Measurements from ENCODE around the gene ZNF432. TPM values are rescaled to one million over a fixed set of nuclear protein-coding genes. Genes with fewer than 3 reads are reported as not detected.
"Not testable (repeated sequence)": the region's sequence is repeated elsewhere in the genome, so short reads cannot be mapped to it uniquely, and the experiment has no call there.

The ZNF432 gene
- total RNA-seq: 10 to 100 TPM in 2 of 4 donors, 1 to 10 TPM in 2; 8.0 to 16.1 (median 10.1) TPM

DNA sequence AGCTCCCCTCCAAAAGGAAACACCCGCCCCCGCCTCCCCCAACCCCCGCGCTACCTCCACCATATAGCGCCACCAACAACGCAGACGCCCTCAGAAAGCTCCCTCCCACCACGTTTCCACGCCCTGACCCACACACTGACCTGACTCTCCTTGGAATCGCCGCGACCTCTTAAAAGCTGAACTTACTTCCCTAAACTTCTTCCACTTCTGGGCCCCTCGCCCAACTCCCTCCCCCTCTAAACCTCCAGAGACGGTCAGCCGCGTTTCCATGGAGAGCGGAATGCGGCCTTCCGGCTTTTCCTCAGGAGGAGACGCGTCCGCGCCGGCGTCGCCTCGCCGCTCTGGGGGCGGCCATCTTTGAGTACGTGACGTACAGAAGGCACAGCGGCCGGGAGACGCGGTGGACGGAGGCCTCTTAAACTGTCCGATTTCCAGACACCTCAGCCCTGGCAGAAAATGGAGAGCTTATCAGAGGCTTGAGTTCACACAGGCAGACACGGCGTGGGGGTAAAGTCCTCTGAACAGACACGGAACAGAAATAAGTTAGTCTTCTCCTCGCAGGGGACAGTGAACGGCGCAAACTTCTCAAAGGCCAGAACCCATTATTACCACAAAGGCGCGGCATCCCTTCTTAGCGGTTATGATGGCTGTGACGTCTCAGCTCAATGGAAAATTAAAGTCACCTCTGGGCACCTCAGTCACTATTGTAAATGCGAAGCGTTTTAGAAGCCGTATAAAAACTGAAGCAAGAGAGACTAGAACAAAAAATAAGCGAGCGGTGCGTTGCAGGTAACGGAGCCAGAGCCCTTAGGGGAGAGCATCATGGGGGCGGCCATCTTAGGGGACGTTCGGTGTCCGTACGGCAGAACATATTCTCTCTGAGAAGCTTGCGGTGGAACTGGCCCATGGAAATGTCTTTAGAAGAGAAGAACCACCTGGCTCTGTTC is at the start of gene ZNF432:
TSS of gene ZNF432 (minus strand) at position 284 of the 947 bp plus-strand sequence. CDS start 1,970 bp downstream, outside the sequence.
- intact Hi-C loops (cut with DNase I; ENCODE audit: low total_unique reads): no loop called here
- TF ChIP-seq POLR2AphosphoS5 (IDR thresholded peaks at IDR 0.05): peak; percentile 50 to 65 (median 63)
- TF ChIP-seq CTCF (IDR thresholded peaks at IDR 0.05): no peak
- peak; percentile 62 for TF ChIP-seq POLR2A (IDR thresholded peaks at IDR 0.05)
- no peak for TF ChIP-seq EP300 (IDR thresholded peaks at IDR 0.05; ENCODE audit: low read depth)
- Histone ChIP-seq H3K4me3 (peak within 1 kb of the TSS; percentile 39 to 68 (median 48)), H3K27ac (peak within 1 kb of the TSS; percentile 84 to 94 (median 92)), H3K27me3 (no peaks in the 10 kb centered on the region), H3K9me3 (peaks cover 31 to 35% of the 10 kb centered on the region in 2 donors), H3K36me3 (peaks cover 0 to 29% (median 12%) of the 10 kb centered on the region in 4 donors), H3K4me1 (peaks cover 0 to 5% (median 2%) of the 10 kb centered on the region in 4 donors)
- DNase-seq: peak; percentile 90
- in situ Hi-C loops (cut with MboI; ENCODE audit: low pct_ligation_motif_present in 1 of 4, low pct_unique_long_range_greater_than_20kb in 1 of 4, low sequenced_read_pairs in 3 of 4): no loop called here
- 0% methylated on average over 14 to 60 of the region's 60 CpGs for WGBS, 2 donors (ENCODE audit: low coverage in 1 of 2)

DNA sequence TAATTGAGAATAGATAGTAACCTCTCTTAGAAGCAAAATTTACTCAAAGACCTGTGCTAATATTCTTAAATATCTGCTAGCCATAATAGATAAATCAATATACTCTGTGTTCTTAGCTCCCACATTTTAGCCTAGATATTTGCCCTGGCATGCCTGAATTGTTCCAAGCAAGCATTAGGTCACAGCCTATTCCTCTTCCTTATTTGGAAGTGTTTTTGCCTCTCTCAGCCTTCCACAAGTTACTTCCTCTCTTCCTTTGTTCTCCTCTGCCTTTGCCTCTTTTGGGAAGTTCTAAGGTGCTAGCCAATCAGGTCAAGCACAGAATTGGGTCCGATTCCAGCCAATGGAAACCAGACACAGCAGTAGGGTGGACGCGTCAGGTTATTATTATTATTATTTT is 47.8 kb upstream of the ZNF432 start:
- in situ Hi-C loops (cut with MboI; ENCODE audit: low pct_ligation_motif_present in 1 of 4, low pct_unique_long_range_greater_than_20kb in 1 of 4, low sequenced_read_pairs in 3 of 4): loop anchor here in 1 of 4 donors (10.0 kb wide), 1 partner anchor 858 kb away; no protein-coding TSS in a partner anchor
- WGBS, 2 donors (ENCODE audit: low coverage in 1 of 2): 73 to 94% methylated on average over 3 of the region's 3 CpGs
- H3K27me3 ChIP-seq; intact Hi-C loops (cut with DNase I; ENCODE audit: low total_unique reads); DNase-seq: not testable (repeated sequence)
- Histone ChIP-seq H3K4me3 (peak overlapping the region in 1 of 4 donors; percentile 95), H3K36me3 (peaks cover 0 to 24% (median 3%) of the 10 kb centered on the region in 4 donors), H3K27ac (peak overlapping the region in 2 of 4 donors; percentile 60 to 76), H3K4me1 (peaks cover 4 to 21% (median 11%) of the 10 kb centered on the region in 4 donors), H3K9me3 (peaks cover 9 to 33% of the 10 kb centered on the region in 2 donors)

GRCh38 chr19:52095172-52096014 is 46.8 kb upstream of the ZNF432 start, which contains the start of gene ZNF841:
Gene ZNF841, minus strand, starts transcription at chr19:52095765. Its CDS starts 10,964 bp downstream, at chr19:52084801.
- Histone ChIP-seq H3K27me3 (no peaks in the 10 kb centered on the region), H3K4me3 (peak within 1 kb of the TSS; percentile 55 to 95 (median 82)), H3K36me3 (peaks cover 0 to 33% (median 3%) of the 10 kb centered on the region in 4 donors), H3K9me3 (peaks cover 9 to 29% of the 10 kb centered on the region in 2 donors), H3K27ac (peak within 1 kb of the TSS; percentile 60 to 85 (median 80)), H3K4me1 (peaks cover 4 to 21% (median 11%) of the 10 kb centered on the region in 4 donors)
- peak; percentile 94 for DNase-seq
- intact Hi-C loops (cut with DNase I; ENCODE audit: low total_unique reads): no loop called here
- in situ Hi-C loops (cut with MboI; ENCODE audit: low pct_ligation_motif_present in 1 of 4, low pct_unique_long_range_greater_than_20kb in 1 of 4, low sequenced_read_pairs in 3 of 4): loop anchor here in 1 of 4 donors (10.0 kb wide), 1 partner anchor 859 kb away; no protein-coding TSS in a partner anchor
- TF ChIP-seq POLR2AphosphoS5 (IDR thresholded peaks at IDR 0.05) (peak; percentile 69 to 83 (median 80)), EP300 (IDR thresholded peaks at IDR 0.05; ENCODE audit: low read depth) (no peak), POLR2A (IDR thresholded peaks at IDR 0.05) (peak; percentile 66), CTCF (IDR thresholded peaks at IDR 0.05) (no peak)
- WGBS, 2 donors (ENCODE audit: low coverage in 1 of 2): 0 to 2% methylated on average over 10 to 59 of the region's 59 CpGs

- TF ChIP-seq POLR2AphosphoS5 (IDR thresholded peaks at IDR 0.05): no peak
- TF ChIP-seq EP300 (IDR thresholded peaks at IDR 0.05; ENCODE audit: low read depth): no peak
- TF ChIP-seq CTCF (IDR thresholded peaks at IDR 0.05): no peak
- TF ChIP-seq POLR2A (IDR thresholded peaks at IDR 0.05): no peak
- peak overlapping the region; percentile 55 to 95 (median 82) for H3K4me3 ChIP-seq
- peaks cover 4 to 21% (median 11%) of the 10 kb centered on the region in 4 donors for H3K4me1 ChIP-seq
- no peaks in the 10 kb centered on the region for H3K27me3 ChIP-seq
- H3K27ac ChIP-seq: peak overlapping the region; percentile 60 to 85 (median 80)
- no peak for DNase-seq
- in situ Hi-C loops (cut with MboI; ENCODE audit: low pct_ligation_motif_present in 1 of 4, low pct_unique_long_range_greater_than_20kb in 1 of 4, low sequenced_read_pairs in 3 of 4): loop anchor here in 1 of 4 donors (10.0 kb wide), 1 partner anchor 860 kb away; no protein-coding TSS in a partner anchor
- intact Hi-C loops (cut with DNase I; ENCODE audit: low total_unique reads): no loop called here
- peaks cover 0 to 40% (median 3%) of the 10 kb centered on the region in 4 donors for H3K36me3 ChIP-seq
- 10 to 11% methylated on average over 12 of the region's 12 CpGs for WGBS, 2 donors (ENCODE audit: low coverage in 1 of 2)
- H3K9me3 ChIP-seq: peaks cover 13 to 25% of the 10 kb centered on the region in 2 donors
These were observed 46.0 kb upstream of the ZNF432 start for GRCh38 chr19:52094526-52095130.

All from transverse colon (tissue), 4 donors.